GM20000 (cell line): ENCODE results near the gene TSPEAR.

ENCODE experiments used
- DNase-seq: peaks from one replicate; pipeline ENCODE4 v3.0.0; 2012; ENCODE audit warnings: low spot score
- CTCF ChIP-seq: IDR thresholded peaks from 2 replicates; pipeline ENCODE4 v1.5.1; 2012; ENCODE audit warnings: mild to moderate bottlenecking, control low read depth; ENCODE audit errors: extremely low read depth, missing control alignments

Gene TSPEAR

GRCh38 chr21:44706026-44706705 lies 5.2 kb downstream of the TSPEAR start:
- TF ChIP-seq CTCF = no peak
- no peak for DNase-seq

GRCh38 chr21:44704636-44705001 lies 6.8 kb downstream of the TSPEAR start:
- DNase-seq = peak; percentile 8
- no peak for TF ChIP-seq CTCF

GRCh38 chr21:44703731-44704635 lies 7.4 kb downstream of the TSPEAR start:
- peak; percentile 14 for DNase-seq
- no peak for TF ChIP-seq CTCF

- no peak for DNase-seq
- no peak for TF ChIP-seq CTCF
These were observed 8.2 kb downstream of the TSPEAR start for GRCh38 chr21:44702973-44703730.

- no peak for TF ChIP-seq CTCF
- no peak for DNase-seq
These were observed 9.0 kb downstream of the TSPEAR start for GRCh38 chr21:44702111-44702972.

- no peak for DNase-seq
- no peak for TF ChIP-seq CTCF
These were observed 9.8 kb downstream of the TSPEAR start for GRCh38 chr21:44701541-44701940.
